GM21367 (cell line): Measurements from ENCODE around the gene NFE2L2.
"Not testable (repeated sequence)": the region's sequence is repeated elsewhere in the genome, so short reads cannot be mapped to it uniquely, and the experiment has no call there.

Experiments
- ATAC-seq: cut with Tn5 transposase; IDR thresholded peaks from one replicate; pipeline ENCODE4 v1.9.1; 2021; ENCODE audit not compliant: unreplicated experiment

NFE2L2 gene

DNA sequence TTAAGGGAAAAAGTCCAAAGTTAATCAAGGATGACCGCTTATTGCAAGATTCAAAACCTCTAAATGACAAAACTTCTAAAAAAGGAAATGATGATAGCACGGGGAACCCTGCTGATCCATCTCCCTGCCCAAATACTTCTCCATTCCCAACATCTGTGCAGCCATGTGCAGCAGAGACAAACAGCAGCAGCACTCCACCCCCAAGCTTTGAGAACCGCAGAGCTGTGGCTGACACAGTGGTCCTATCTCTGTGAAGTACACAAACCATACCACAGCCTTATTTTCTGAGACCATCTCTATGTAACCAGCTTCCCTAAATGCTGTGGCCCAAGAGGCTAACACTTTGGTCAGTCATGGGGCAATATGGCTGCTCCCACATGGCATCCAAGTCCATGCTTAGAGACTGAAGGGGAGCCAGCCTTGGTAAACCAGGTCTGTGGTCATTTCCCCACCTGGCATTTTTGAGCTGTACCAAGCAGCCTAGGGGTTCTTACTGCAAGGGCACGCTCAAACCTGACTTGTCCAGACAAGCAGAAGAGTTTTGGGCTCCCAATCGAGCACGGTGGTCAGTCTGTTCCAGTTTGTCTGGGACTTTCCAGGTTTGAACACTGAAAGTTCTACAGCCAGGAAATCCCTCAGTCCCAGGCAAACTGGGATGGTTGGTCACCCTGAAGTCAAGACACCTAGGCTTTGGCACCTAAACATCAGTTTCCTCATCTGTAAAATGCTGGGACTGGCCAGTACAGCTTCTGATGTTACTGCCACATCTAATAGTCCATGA lies 17.1 kb upstream of the NFE2L2 start:
- peak; percentile 76 for ATAC-seq

DNA sequence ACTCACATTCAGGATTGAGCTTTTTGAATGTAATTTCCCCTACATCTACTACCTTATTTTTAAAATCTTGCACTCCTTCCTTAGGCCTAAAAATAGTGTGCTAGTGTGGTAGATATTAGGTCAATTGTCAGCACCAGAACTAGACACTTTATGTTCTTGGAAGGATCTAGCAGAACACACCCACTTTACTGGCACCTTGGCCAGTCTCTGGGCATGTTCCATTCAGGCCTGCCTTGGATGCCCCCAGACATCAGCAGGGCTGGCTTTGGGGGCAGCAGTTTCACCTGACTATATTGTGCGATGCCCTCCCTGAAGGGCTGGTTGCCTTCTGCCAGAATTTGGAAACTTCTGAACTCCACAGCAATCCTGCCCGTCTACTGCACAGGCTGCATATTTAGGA lies 15.3 kb upstream of the NFE2L2 start:
- ATAC-seq, result no peak

DNA sequence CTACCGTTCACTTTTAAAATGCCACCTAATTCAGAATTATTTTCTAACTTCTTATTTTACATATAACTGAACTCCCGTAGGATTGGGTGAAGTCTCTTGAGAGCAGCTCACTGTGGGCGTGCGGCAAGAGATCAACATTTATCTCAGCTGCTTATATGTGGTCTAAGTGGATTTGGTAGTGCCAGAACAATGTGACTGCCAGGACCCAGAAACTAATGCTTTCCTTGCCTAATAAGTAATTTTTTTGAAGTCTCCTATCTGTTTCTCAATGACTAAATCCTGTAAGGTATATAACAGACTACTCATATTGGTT lies 11.2 kb upstream of the NFE2L2 start:
- ATAC-seq, result no peak

DNA sequence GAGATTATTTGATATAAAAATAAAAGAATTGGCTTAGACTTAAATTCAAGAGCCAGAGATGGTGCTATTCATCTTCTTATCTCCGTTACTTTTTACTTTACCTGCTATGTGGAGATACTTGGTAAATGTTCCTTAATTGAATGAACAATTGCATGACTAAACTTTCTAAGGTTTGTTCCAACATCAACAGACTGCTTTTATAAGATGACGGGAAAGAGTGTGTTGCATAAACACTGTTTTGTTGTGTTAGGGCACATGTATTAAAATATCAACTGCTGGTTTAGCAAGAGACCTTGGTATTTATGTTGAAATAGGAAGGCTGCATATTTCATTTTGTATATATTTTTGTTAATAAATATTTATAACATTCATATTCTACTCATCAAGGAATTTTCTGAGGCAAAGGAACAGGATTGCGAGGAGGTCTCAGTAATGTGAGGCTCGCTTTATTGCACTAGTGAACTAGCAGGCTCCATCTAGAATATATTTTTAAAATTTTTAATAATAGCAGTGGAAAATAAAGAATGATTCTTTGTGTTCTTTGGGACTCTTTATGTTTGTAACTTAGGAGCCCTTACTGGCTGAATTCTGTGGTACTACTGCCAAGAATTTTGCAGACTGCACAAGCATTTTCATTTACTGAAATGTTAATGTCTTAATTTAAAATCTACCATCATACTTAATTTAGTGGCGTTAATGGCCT lies 10.7 kb upstream of the NFE2L2 start:
- ATAC-seq, result no peak

DNA sequence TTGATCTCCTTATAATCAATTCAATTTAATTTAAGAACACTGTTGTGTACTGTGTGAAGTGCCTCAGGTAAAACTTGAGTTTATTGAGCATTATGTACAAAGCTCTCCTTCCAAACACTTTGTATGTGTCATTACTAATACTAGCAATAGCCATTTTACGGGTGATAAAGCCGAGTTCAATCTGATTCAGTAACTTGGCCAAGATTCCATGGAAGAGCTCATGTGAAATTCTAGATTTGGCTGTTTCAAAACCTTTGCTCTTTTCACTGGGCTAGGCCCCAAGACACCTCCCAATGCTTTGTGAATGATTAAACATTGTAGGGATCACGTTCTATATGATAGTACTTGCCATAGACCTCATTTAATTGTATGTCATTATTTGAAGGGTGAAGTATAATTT lies 8.9 kb upstream of the NFE2L2 start:
- no peak for ATAC-seq

DNA sequence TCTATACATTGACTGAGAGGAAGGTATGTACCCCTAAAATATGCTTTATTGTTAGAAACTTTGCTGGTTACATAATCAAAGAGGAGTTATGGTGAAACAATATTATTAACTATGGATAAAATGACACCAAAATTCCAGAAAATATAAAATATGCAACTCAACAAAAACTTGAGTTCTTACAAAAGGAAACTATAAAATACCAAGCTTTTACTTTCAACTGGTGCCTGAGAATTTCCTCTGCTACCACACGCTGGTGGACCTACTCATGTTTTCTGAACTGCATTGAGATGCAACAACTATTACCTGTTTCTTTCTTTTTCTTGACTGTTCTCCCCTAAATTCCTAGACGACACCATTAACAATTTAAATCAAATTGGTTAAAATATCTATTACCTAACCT lies 8.2 kb upstream of the NFE2L2 start:
- ATAC-seq, result no peak

DNA sequence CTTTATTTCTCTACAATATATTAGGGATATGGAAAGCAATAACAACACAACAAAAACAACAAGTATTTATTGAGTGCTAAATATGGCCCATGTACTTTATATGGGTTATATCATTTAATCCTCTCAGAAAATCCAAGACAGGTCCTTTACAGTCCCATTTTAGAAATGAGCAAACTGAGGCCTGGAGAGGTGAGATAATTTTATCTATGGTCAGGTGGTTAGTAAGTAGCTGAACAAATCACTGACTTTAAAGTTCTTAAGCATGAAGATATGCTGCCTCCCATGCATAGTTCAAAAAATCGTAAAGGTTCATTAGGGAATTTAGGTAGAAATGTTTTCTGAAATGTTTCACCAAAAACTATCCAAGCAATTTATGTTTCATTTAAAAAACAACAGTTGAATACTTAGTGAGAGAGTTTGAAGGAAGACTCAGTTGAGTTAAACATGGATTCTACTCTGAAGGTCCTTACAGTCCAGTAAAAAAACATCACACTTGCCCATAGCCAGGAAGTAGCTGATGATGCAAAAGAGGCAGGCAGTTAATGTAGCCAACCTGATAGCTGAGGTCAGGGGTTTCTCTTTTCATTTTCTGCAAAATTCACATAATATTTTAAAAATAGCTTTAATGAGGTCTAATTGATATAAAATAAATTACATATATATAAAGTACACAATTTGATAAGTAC lies 7.6 kb upstream of the NFE2L2 start:
- ATAC-seq, result no peak

DNA sequence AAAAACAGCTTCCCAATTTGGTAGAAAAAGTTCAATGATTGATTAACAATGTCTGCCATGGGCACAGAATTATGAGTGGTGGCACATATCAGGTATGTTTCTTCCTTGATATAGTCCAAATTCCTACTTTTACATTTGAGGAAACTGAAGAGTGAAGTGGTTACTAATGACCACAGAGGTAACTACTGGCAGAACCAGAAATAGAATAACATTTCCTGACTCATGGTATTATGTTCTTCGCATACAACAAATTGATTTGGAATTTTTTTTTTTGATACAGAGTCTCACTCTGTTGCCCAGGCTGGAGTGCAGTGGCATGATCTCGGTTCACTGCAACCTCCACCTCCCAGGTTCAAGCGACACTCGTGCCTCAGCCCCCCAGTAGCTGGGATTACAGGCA lies 6.0 kb upstream of the NFE2L2 start:
- ATAC-seq, result no peak

DNA sequence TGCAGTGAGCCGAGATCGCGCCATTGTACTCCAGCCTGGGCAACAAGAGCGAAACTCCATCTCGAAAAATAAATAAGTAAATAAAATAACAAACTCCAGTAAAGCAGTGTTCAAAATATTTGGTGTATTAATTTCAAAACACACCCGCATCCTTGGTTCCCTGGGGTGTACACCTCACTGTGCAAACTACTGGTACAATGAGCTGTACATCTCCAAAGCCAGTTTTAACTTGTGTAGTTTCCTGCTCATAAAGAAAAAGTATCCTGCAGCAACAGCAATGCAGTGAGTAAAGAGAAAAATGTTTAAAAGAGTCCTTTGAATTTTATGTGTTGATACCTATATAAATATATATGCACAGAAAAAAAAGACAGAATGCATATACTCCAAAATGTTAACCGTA lies 4.4 kb upstream of the NFE2L2 start:
- ATAC-seq, result no peak

DNA sequence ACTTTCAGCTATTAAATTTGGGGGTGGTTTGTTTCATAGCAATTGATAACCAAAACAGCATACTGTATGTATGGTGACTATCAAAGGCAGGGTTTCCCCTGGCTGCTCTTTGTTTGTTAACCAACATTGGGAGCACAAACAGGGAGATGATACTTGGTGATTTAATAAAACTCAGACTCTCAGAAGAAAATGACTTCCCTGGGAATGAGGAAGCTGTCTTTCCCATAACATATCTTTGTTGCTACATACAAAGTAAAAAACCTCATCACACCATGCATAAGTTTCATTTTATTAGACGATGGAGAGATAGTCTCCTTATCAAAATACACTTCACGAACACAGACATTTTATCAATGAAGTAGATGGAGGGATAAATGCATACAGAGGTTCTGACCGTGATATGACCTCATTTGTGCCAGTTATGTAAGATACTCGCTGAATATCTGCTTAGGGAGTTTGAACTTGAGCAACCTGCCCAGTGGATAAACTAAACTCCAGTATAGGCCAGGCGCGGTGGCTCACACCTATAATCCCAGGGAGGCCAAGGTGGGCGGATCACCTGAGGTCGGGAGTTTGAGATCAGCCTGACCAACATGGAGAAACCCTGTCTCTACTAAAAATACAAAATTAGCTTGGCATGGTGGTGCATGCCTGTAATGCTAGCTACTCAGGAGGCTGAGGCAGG lies 3.8 kb upstream of the NFE2L2 start:
- no peak for ATAC-seq

DNA sequence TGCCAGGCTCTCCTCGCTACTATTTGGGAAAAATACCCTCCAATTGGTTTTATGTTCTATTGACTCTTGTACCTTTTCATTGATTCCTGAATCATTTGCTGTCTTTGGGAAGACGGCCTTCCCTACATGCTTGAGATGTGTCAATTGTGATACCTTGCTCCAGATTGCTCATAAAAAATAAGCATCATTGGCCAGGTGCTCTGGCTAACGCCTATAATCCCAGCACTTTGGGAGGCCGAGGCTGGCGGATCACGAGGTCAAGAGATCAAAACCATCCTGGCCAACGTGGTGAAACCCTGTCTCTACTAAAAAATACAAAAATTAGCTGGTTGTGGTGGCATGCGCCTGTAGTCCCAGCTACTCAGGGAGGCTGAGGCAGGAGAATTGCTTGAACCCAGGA lies 2.4 kb upstream of the NFE2L2 start:
- not testable (repeated sequence) for ATAC-seq

DNA sequence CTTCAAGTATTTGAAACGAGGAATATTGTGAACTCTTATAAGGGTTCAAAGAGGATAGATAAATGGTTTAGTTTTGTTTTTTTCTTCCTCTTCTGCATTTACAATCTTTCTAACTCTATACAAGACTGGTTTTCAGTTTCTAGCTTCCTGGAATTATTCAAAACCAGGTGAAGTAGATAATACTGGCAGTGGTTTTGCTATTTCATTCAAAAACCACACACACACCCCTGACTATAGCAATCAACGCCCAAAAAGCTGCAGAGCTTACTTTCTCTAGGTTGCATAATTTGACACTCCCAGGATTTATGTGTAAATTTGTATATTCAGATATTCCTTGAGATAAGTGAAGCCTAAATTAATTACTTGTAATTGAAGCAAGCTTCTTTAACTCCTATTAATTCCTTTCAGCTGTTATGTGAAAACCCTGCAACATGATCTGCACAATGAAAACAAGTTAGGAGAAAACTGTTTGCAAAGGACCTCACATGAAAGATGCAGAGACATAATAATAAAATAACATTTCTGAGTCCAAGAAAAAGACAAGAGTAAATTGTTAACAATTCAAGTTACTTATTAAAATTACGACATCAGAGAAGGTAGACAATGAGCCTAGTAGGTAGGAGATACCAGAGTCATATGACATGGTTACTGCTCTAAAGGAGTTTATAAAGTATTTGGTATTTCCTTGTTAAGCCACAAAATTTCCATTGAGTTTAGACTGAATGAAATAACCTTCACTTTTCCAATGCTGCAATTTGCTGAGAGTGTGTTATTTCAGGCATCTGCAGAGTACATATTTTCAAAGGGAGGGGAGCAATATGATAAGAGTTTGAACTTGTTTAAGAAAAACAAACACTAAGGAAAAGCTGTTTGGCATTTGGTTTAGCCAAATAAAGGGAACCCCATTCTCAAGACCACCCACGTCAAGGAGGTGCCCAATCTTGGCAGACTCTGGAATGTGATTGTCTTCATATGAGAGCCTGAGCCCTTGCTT lies 1.6 kb upstream of the NFE2L2 start:
- ATAC-seq, result peak; percentile 23

DNA sequence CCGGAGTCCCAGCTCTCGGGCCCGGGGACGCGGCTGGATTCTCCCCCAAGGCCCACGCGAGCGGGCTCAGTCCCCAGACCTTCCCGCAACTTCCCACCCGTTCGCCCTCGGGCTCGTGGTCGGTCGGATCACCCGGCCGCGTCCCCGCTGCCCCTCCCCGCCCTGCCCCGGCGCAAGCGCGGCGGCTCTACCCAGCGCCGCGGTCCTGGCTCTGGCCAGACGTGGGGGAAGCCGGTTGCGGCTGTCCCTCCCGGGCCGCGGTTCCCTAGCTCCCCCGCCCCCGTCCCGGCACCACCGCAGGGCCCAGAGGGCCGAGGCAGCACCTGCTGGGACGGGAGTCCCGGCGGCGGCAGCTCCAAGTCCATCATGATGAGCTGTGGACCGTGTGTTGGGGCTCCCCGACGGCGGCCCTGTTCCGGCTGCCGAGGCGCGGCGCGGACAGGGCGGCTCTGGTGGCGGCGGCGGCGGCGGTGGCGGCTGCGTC lies 276 bp downstream of the NFE2L2 start:
- ATAC-seq, result peak; percentile 11

DNA sequence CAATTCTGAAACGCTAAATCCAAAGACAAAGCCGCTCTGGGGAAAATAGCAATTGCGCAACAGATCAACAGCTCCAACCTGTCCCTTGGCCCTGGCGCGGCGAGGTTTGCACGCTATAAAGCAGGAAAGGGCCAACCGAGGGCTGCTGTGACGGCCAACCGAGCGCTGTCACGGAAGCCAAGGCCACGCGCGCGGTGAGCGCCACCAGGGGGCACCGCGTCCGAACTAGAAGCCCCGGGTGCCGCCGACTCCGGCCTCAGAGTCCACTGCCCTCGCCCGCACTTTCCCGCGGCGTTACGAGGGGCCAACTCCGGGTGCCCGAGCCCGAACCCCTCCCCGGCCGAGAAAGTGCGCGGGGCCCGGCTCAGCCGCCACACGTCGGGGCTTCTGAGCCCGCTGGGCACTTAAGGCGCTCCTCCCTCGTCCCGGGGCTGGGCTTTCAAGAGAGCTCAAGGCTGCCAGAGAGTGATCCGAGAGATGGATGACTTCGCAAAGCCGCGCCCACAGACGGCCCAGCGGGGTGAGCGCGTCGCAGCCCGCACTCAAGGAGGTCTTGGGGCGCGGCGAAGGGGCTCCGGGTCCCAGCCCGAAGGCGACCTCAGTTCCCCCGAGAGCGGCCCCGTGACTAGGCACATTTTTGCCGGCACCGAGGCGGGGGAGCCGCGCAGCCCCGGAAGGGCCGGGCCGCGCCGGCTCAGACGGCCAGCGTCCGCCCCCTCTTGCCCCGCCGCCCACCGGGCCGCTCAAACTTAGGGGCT lies 897 bp downstream of the NFE2L2 start:
- ATAC-seq, result peak; percentile 50

DNA sequence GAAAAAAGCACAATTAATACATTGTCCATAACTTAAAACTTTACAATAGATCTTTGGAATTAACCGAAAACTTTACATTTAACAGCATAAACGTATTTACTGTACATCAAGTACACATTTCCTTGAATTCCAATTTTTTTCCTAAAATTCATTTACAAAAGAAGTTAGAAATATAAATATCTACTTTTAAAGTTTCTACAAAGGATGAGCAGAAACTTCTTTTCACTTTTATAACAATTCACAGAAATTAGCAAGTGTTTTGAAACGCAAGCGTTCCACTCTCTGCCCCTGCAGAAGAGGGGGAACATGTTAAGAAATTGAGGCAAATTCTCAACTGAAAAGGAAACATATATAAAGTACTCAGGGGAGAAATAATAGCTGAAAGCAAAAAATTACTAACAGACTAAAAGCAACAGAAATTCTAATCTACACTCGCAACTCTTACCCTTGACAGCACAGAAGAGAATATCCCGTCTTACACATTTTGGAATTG lies 1.5 kb downstream of the NFE2L2 start:
- ATAC-seq, result no peak

DNA sequence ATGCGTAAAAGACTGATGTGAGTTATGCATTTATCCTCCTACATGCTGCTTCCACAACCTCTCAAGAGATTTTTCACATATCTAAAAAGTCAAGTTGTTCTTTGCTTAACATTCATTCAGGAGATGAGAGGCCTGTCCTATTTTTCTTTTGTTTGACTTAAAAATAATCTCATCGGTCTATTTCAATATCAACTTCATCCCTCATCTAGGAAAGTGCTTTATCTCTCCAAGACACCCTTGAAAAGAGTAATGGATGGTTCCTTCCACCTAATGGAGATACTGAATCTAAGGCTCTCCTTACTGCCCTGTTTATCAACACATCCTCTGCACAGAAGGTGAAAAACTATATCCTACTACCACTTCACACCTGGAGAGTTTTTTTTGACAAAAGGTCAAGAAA lies 2.4 kb downstream of the NFE2L2 start:
- ATAC-seq, result no peak

DNA sequence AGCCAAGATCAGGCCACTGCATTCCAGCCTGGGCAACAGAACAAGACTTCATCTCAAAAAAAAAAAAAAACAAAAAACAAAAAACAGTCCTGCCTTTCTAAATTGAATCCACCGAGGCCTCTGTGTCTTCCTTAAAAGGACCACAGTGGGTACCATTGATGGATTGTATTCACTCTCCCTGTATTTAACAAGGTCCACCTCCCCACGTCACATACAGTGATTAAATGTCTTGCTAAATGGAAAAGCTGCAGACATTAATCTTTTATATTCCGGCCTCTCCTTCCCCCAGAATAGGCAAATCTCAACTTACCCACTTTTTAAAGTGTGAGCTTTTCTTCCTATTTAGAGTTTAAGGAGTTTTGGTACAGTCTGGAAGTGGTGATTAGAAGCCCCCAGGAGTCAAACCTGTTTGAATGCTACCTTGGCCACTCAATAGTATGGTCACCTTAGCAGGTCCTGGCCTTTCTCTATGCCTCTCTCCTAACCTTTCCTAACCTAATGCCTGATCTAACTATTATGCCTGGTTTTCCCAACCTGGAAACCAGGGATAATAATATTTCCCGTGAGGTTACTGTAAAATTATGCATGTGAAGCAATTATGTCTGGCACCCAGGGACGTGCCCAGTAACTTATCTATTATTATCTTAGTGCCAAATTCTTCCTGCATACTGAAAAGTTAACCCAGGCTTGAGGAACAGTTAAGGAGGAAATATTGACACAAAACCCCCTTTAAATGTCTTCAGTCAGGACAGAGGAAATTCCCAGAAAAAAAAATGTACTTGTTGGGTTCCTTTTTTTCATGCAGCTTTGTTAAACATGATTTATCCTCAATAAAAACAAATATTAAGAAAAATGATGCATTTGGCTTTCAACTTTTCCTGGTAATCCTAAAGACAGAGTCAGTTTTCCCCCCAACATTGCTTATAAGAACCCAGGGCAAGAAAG lies 3.1 kb downstream of the NFE2L2 start:
- no peak for ATAC-seq

DNA sequence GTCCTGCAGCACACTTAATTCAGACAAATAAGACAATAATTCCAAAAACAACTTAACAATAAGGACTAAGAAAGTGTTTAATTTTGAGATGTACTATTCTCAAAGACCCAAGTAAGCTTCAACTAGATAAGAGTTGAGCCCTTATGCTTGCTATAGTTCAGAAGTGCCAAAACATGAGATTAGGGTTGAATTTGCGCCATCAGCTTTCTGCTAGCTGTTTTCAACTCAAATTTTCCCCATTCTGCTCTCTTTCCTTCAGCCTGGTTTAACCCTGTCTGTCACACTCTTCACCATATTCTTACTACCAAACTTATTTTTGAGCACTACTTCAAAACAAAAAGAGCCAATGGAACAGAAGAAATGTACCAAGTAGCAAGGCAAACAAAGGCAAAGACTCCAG lies 4.1 kb downstream of the NFE2L2 start:
- ATAC-seq, result no peak
